ENCODE results near the gene USP28.

GRCh38 chr11:113841691-113842090, 33.7 kb downstream of the USP28 start:
- TF ChIP-seq CTCF (IDR thresholded peaks at IDR 0.05) (no peak), POLR2AphosphoS5 (IDR thresholded peaks at IDR 0.05; ENCODE audit: insufficient read depth in 1 of 2, low read depth in 1 of 2) (no peak)

Measured in vagina (tissue), 2 donors.